HL-60 (cell line): ENCODE measurements around the gene TMEM45A.

Source experiments
- POLR2AphosphoS5 ChIP-seq: IDR thresholded peaks from 2 replicates; pipeline ENCODE4 v1.6.1; 2012; ENCODE audit warnings: low read depth
- TF ChIP-seq, protein P1 (sequence below): IDR thresholded peaks from one replicate; pipeline ENCODE4 v1.5.1; 2011; ENCODE audit warnings: low read length, control low read depth, inconsistent platforms; ENCODE audit not compliant: insufficient read depth
- TF ChIP-seq, protein P2 (sequence below): IDR thresholded peaks from 2 replicates; pipeline ENCODE4 v1.6.1; 2012; ENCODE audit warnings: low read depth; ENCODE audit not compliant: insufficient replicate concordance

GRCh38 chr3:100532411-100532810 lies 40.0 kb downstream of the TMEM45A start:
- TF ChIP-seq, protein P1, sequence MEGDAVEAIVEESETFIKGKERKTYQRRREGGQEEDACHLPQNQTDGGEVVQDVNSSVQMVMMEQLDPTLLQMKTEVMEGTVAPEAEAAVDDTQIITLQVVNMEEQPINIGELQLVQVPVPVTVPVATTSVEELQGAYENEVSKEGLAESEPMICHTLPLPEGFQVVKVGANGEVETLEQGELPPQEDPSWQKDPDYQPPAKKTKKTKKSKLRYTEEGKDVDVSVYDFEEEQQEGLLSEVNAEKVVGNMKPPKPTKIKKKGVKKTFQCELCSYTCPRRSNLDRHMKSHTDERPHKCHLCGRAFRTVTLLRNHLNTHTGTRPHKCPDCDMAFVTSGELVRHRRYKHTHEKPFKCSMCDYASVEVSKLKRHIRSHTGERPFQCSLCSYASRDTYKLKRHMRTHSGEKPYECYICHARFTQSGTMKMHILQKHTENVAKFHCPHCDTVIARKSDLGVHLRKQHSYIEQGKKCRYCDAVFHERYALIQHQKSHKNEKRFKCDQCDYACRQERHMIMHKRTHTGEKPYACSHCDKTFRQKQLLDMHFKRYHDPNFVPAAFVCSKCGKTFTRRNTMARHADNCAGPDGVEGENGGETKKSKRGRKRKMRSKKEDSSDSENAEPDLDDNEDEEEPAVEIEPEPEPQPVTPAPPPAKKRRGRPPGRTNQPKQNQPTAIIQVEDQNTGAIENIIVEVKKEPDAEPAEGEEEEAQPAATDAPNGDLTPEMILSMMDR, result no peak
- TF ChIP-seq POLR2AphosphoS5, result no peak
- TF ChIP-seq, protein P2, sequence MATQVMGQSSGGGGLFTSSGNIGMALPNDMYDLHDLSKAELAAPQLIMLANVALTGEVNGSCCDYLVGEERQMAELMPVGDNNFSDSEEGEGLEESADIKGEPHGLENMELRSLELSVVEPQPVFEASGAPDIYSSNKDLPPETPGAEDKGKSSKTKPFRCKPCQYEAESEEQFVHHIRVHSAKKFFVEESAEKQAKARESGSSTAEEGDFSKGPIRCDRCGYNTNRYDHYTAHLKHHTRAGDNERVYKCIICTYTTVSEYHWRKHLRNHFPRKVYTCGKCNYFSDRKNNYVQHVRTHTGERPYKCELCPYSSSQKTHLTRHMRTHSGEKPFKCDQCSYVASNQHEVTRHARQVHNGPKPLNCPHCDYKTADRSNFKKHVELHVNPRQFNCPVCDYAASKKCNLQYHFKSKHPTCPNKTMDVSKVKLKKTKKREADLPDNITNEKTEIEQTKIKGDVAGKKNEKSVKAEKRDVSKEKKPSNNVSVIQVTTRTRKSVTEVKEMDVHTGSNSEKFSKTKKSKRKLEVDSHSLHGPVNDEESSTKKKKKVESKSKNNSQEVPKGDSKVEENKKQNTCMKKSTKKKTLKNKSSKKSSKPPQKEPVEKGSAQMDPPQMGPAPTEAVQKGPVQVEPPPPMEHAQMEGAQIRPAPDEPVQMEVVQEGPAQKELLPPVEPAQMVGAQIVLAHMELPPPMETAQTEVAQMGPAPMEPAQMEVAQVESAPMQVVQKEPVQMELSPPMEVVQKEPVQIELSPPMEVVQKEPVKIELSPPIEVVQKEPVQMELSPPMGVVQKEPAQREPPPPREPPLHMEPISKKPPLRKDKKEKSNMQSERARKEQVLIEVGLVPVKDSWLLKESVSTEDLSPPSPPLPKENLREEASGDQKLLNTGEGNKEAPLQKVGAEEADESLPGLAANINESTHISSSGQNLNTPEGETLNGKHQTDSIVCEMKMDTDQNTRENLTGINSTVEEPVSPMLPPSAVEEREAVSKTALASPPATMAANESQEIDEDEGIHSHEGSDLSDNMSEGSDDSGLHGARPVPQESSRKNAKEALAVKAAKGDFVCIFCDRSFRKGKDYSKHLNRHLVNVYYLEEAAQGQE, result no peak
